HG03039 (cell line): Measurements from ENCODE around the gene LAMTOR5.
"Not testable (repeated sequence)": the region's sequence is repeated elsewhere in the genome, so short reads cannot be mapped to it uniquely, and the experiment has no call there.

Source experiments
- ATAC-seq: cut with Tn5 transposase; IDR thresholded peaks from one replicate; pipeline ENCODE4 v1.9.1; 2021; ENCODE audit warnings: mild to moderate bottlenecking, moderate library complexity; ENCODE audit not compliant: unreplicated experiment

The LAMTOR5 gene

DNA sequence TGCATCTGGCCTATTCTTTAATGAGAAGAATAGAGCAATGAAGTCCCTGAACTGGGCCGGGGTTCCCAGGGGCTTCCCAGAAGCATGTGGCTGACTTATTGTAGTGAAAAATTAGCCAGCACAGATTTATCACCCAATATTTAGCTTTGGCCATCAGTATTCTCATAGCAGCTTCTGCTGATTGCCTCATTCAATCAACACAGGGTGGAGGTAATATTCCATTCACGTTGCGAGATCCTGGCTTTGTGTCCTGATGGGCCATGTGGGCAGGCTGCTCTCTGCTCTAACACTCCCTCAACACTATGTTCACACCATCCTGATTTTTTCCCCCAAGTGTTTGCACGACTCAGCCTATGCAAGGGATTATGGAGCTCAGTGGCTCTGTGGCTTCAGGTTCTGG, 21.5 kb upstream of the LAMTOR5 start:
- ATAC-seq, result no peak

DNA sequence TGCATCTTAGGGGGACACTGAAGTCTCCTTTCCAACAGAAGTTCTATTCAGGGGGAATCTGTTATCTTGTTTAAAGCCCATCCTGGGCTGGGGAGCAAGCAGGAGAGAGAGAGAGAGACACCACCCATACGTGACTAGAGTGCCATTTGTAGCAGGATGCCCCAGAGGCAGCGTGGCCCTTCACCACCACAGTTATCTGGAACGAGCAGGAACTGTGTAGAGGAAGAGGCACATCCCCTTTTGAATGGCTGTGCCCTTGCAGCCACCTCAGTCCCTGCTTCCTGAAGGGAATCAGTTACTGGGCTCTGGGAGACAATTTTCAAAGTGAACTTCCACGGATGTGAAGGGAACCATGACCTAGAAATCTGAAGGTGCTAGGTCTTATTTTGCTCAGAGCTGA, 19.4 kb upstream of the LAMTOR5 start:
- ATAC-seq, result no peak

GRCh38 chr1:110425612-110426152, 18.2 kb upstream of the LAMTOR5 start:
- ATAC-seq, result no peak

- ATAC-seq, result no peak
Measured at GRCh38 chr1:110424699-110425611, 17.5 kb upstream of the LAMTOR5 start.

GRCh38 chr1:110420874-110421793, 13.6 kb upstream of the LAMTOR5 start:
- ATAC-seq, result no peak

- no peak for ATAC-seq
Measured at GRCh38 chr1:110420023-110420662, 12.6 kb upstream of the LAMTOR5 start.

DNA sequence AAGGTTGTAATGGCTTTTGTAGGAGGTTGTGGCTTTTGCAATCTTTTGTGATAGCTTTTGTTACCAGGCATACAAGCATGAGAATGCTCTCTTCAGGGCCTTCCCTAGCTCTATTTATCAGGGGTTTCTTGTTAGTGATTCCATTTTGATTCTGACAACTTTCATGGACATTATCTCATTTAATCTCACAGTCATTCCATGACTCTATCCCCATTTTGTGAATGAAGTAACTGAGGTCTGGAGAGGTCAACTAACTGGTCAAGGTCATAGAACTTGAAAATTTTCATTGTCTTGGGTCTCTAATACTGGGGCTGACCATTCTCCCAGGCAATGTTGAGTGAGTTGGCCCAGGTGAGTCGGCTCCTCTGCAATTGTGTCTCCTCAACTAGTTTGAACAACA, 11.2 kb upstream of the LAMTOR5 start:
- no peak for ATAC-seq

GRCh38 chr1:110413045-110413444, 5.6 kb upstream of the LAMTOR5 start:
- not testable (repeated sequence) for ATAC-seq

GRCh38 chr1:110412576-110412975, 5.1 kb upstream of the LAMTOR5 start:
- ATAC-seq, result no peak

DNA sequence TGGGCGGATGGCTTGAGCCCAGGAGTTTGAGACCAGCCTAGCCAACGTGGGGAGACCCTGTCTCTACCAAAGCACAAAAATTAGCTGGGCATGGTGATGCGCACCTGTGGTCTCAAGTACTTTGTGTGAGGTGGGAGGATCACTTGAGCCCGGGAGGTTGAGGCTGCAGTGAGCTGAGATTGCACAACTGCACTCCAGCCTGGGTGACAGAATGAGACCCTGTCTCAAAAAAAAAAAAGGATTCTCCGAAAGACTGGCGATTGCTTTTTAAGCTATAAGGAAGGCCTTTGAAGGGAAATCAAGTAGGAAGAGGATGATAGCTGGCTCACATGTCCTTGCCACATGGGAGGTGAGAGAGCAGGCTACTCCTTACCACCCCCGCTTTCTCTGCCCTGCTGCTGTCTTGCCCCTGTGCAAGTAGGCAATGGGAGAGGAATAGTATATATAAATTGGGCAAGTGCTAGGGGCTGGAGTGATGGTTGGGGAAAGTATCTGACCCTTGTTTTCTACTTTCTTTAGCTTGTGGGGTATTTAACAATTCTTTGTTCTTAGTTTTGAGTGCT, 3.8 kb upstream of the LAMTOR5 start:
- no peak for ATAC-seq

- ATAC-seq, result no peak
Measured at GRCh38 chr1:110409316-110409715, 1.8 kb upstream of the LAMTOR5 start.

- ATAC-seq, result no peak
Measured at GRCh38 chr1:110408488-110408887, 994 bp upstream of the LAMTOR5 start.

- not testable (repeated sequence) for ATAC-seq
Measured at GRCh38 chr1:110406407-110406806, 1.1 kb downstream of the LAMTOR5 start.

- no peak for ATAC-seq
Measured at GRCh38 chr1:110404401-110404800, 3.1 kb downstream of the LAMTOR5 start.

- ATAC-seq, result no peak
Measured at GRCh38 chr1:110403805-110404204, 3.7 kb downstream of the LAMTOR5 start.

DNA sequence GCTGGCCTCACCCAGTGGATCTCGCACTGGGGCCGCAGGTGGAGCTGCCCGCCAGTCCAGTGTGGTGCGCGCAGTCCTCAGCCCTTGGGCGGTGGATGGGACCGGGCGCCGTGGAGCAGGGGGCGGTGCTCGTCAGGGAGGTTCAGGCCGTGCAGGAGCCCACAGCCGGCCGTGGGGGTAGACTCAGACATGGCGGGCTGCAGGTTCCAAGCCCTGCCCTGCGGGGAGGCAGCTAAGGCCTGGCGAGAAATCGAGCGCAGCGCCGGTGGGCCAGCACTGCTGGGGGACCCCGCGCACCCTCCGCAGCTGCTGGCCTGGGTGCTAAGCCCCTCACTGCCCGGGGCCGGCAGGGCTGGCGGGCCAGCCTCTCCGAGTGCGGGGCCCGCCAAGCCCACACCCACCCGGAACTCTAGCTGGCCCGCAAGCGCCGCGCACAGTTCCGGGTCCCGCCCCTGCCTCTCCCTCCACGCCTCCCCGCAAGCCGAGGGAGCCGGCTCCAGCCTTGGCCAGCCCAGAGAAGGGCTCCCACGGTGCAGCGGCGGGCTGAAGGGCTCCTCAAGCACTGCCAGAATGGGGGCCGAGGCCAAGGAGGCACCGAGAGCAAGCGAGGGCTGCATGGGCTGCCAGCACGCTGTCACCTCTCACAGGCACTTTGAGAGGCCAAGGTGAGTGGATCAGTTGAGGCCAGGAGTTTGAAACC, 11.1 kb downstream of the LAMTOR5 start:
- ATAC-seq, result not testable (repeated sequence)

DNA sequence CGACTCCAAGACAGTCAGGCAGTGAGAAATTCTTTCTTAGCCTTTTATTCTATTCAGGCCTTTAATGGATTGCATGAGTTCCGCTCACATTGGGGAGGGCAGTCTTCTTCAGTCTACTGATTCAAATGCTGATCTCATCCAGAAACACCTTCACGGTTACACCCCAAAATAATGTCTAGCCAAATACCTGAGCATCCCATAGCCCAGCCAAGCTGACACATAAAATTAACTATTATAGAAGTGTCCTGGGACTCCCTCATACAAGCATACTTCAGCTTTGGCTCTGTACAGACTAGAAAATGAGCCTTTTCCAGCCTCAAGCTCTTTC, 13.0 kb downstream of the LAMTOR5 start:
- no peak for ATAC-seq

GRCh38 chr1:110393691-110394492, 13.6 kb downstream of the LAMTOR5 start:
- no peak for ATAC-seq

DNA sequence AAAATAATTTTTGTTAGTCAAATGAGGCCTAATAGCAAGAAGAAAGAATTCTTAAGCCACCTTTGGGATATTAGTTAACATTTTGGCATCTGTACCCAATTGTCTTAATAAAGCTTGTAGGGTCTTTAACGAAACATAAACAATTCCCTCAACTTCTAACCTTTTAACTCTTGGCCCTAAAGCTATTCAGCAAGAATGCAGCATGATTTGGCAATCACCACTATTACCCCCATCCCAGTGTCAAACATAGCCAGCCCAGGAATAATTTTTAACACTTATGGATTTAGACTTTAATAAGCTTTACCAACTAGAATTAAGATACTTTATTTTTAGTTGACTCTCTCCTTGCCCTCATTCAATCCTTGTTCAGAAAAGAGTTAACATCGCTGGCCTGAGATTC, 14.2 kb downstream of the LAMTOR5 start:
- ATAC-seq, result no peak
